K562 (cell line): ENCODE data around the gene CDK14. TPM values are rescaled to one million over a fixed set of nuclear protein-coding genes. Genes with fewer than 3 reads are reported as not detected.

ENCODE experiments used
- CHD1 ChIP-seq: fragments of 200-600 bp; sonication (generic); IDR thresholded peaks from one replicate; pipeline ENCODE4 v1.6.1; 2012; ENCODE audit warnings: mild to moderate bottlenecking, moderate library complexity, low read length, inconsistent platforms
- FOXJ2 ChIP-seq: fragments of 200-800 bp; sonication (Bioruptor generic); IDR thresholded peaks from 2 replicates; pipeline ENCODE4 v1.6.1; 2016; ENCODE audit warnings: missing genetic modification characterization, missing compliant biosample characterization
- NFIX ChIP-seq: fragments of 250-450 bp; sonication (Bioruptor Pico); IDR thresholded peaks from 2 replicates; pipeline ENCODE4 v1.4.0; 2020; ENCODE audit warnings: low read depth, mild to moderate bottlenecking, moderate library complexity
- SIX5 ChIP-seq, 2 experiments: IDR thresholded peaks; 2 replicates each; pipeline ENCODE4 v1.6.1; 2011; ENCODE audit warnings: low read length in 2 of 2, borderline replicate concordance in 1 of 2, low read depth in 1 of 2, mild to moderate bottlenecking in 1 of 2, moderate library complexity in 1 of 2; ENCODE audit not compliant: insufficient read depth in 1 of 2
- SRSF3 ChIP-seq: fragments of 200-400 bp; formaldehyde crosslinking; IDR thresholded peaks from 2 replicates; pipeline ENCODE4 v1.6.1; 2016; ENCODE audit warnings: mild to moderate bottlenecking, low read length, moderate library complexity; ENCODE audit not compliant: insufficient read depth
- XRCC3 ChIP-seq: fragments of 450-650 bp; IDR thresholded peaks from 2 replicates; pipeline ENCODE4 v1.6.1; 2017; ENCODE audit warnings: mild to moderate bottlenecking, moderate library complexity
- ZNF584 ChIP-seq: fragments of 200-800 bp; sonication (Bioruptor generic); IDR thresholded peaks from 2 replicates; pipeline ENCODE4 v1.6.1; 2016; ENCODE audit warnings: low read depth, mild to moderate bottlenecking, missing genetic modification characterization, missing compliant biosample characterization
- polyA plus RNA-seq, 8 experiments: library from polyadenylated mRNA; depleted of rRNA in 4 of 8; stranded (reverse) in 5 of 8; unstranded in 3 of 8; fragments of >200 nt; fragmentation: Nextera tagmentation in 2 of 8; fragmentation: Illumina TruSeq in 1 of 8; extraction: Ambion mirVana in 2 of 8; extraction: Trizol in 1 of 8; gene quantifications; 2 replicates each; pipeline versions ENCODE4 v1.2.1 to v1.2.3, GENCODE V29; 2011 to 2014; ENCODE audit warnings: inconsistent platforms in 1 of 8, missing spikeins in 1 of 8
- total RNA-seq, 7 experiments: library from RNA; depleted of rRNA in 6 of 7; stranded (reverse); fragments of >200 nt in 6 of 7; fragmentation: Illumina TruSeq in 2 of 7; extraction: Trizol in 2 of 7; gene quantifications; 2 replicates each; pipeline versions ENCODE4 v1.2.1 to v1.2.3, GENCODE V29; 2011 to 2021; ENCODE audit warnings: low replicate concordance in 1 of 7
- TF ChIP-seq, protein P1 (sequence below), 3 experiments: fragments of 200-800 bp in 1 of 3; fragments of 250-450 bp in 1 of 3; fragments of 450-650 bp in 1 of 3; sonication (Bioruptor Pico) in 1 of 3; sonication (Bioruptor generic) in 1 of 3; formaldehyde crosslinking in 1 of 3; IDR thresholded peaks; 2 replicates each; pipeline versions ENCODE4 v1.6.1 to v1.8.0; 2016 to 2022; ENCODE audit warnings: mild to moderate bottlenecking in 2 of 3, missing genetic modification characterization in 2 of 3, missing compliant biosample characterization in 1 of 3, moderate library complexity in 1 of 3

CDK14 gene
- total and polyA plus RNA-seq, 9 of the 15 experiments (the other 6 are each of a cell fraction or from before 2014, with no cell fraction given) = 0.03 to 0.91 (median 0.16) TPM

DNA sequence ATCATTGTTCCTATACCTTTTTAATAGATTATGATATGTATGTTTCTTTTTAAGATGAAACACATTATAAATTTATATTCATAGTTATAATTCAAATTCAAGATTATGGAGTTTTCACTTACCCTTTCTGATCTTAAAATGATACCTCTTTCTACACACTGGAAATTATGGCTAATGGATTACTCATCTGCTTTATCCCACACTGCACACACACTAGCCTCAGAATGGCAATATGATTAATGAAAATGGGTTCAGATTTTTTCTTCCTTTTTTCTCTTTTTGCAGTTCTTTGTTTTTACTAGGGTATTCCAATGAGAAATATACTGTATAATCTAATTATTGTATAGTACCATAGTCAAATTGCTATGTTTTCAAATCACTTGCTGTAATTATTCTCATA lies 585.8 kb downstream of the CDK14 start (continued):
- TF ChIP-seq FOXJ2 (tag) (no peak), CHD1 (no peak), ZNF584 (CRISPR knock-in tag) (no peak), XRCC3 (no peak), SRSF3 (no peak), NFIX (no peak), SIX5 (IDR thresholded peaks at IDR 0.05; ENCODE audit: borderline replicate concordance in 1 of 2, insufficient read depth in 1 of 2, low read depth in 1 of 2, low read length in 2 of 2) (no peak)
- TF ChIP-seq, protein P1, sequence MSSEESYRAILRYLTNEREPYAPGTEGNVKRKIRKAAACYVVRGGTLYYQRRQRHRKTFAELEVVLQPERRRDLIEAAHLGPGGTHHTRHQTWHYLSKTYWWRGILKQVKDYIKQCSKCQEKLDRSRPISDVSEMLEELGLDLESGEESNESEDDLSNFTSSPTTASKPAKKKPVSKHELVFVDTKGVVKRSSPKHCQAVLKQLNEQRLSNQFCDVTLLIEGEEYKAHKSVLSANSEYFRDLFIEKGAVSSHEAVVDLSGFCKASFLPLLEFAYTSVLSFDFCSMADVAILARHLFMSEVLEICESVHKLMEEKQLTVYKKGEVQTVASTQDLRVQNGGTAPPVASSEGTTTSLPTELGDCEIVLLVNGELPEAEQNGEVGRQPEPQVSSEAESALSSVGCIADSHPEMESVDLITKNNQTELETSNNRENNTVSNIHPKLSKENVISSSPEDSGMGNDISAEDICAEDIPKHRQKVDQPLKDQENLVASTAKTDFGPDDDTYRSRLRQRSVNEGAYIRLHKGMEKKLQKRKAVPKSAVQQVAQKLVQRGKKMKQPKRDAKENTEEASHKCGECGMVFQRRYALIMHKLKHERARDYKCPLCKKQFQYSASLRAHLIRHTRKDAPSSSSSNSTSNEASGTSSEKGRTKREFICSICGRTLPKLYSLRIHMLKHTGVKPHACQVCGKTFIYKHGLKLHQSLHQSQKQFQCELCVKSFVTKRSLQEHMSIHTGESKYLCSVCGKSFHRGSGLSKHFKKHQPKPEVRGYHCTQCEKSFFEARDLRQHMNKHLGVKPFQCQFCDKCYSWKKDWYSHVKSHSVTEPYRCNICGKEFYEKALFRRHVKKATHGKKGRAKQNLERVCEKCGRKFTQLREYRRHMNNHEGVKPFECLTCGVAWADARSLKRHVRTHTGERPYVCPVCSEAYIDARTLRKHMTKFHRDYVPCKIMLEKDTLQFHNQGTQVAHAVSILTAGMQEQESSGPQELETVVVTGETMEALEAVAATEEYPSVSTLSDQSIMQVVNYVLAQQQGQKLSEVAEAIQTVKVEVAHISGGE (CRISPR knock-in tag; IDR thresholded peaks at IDR 0.05) = no peak
